HepG2 (cell line): ENCODE measurements around the gene TPX2. TPM values are rescaled to one million over a fixed set of nuclear protein-coding genes. Genes with fewer than 3 reads are reported as not detected.

ENCODE experiments used
- JUN ChIP-seq: sonication (generic); formaldehyde crosslinking; IDR thresholded peaks from 2 replicates; pipeline ENCODE4 v1.4.0; 2020; ENCODE audit warnings: mild to moderate bottlenecking, missing genetic modification reagents
- MAZ ChIP-seq, 2 experiments: sonication (generic) in 1 of 2; formaldehyde crosslinking in 1 of 2; IDR thresholded peaks; 2 replicates each; pipeline versions ENCODE4 v1.5.0 to v1.6.1; 2012 to 2020; ENCODE audit warnings: low read depth in 2 of 2, mild to moderate bottlenecking in 2 of 2, borderline replicate concordance in 1 of 2, improper control_type of control experiment in 1 of 2, low read length in 1 of 2, missing genetic modification reagents in 1 of 2, moderate library complexity in 1 of 2
- MBNL3 ChIP-seq: fragments of 250-450 bp; sonication (Bioruptor Pico); conservative IDR thresholded peaks from 2 replicates; pipeline ENCODE4 v1.8.0; 2022; ENCODE audit warnings: mild to moderate bottlenecking, inconsistent platforms
- NBN ChIP-seq: fragments of 450-650 bp; conservative IDR thresholded peaks from 2 replicates; pipeline ENCODE4 v1.6.1; 2017
- PITX1 ChIP-seq: sonication (generic); formaldehyde crosslinking; IDR thresholded peaks from 2 replicates; pipeline ENCODE4 v1.5.1; 2020; ENCODE audit warnings: mild to moderate bottlenecking, missing genetic modification reagents
- TBX2 ChIP-seq: sonication (generic); formaldehyde crosslinking; IDR thresholded peaks from 2 replicates; pipeline ENCODE4 v1.5.0; 2020; ENCODE audit warnings: missing genetic modification reagents, mild to moderate bottlenecking, borderline replicate concordance
- ZNF142 ChIP-seq: sonication (generic); formaldehyde crosslinking; IDR thresholded peaks from 2 replicates; pipeline ENCODE4 v1.4.0; 2020; ENCODE audit warnings: missing genetic modification reagents
- ZNF205 ChIP-seq: IDR thresholded peaks from 2 replicates; pipeline ENCODE4 v1.6.1; 2018; ENCODE audit warnings: missing biosample characterization, missing genetic modification reagents
- ZNF317 ChIP-seq: sonication (generic); formaldehyde crosslinking; IDR thresholded peaks from 2 replicates; pipeline ENCODE4 v1.5.0; 2020; ENCODE audit warnings: mild to moderate bottlenecking, missing genetic modification reagents
- ZNF546 ChIP-seq: sonication (generic); formaldehyde crosslinking; conservative IDR thresholded peaks from 2 replicates; pipeline ENCODE4 v1.8.1; 2023; ENCODE audit warnings: mild to moderate bottlenecking, missing genetic modification reagents
- ZNF589 ChIP-seq: sonication (generic); formaldehyde crosslinking; conservative IDR thresholded peaks from 2 replicates; pipeline ENCODE4 v1.8.0; 2022; ENCODE audit warnings: mild to moderate bottlenecking, moderate library complexity, missing genetic modification reagents
- ZUFSP ChIP-seq: sonication (generic); formaldehyde crosslinking; IDR thresholded peaks from 2 replicates; pipeline ENCODE4 v1.9.0; 2021; ENCODE audit warnings: missing genetic modification reagents, mild to moderate bottlenecking, borderline replicate concordance
- polyA plus RNA-seq, 8 experiments: library from polyadenylated mRNA; depleted of rRNA in 3 of 8; stranded (reverse) in 7 of 8; unstranded in 1 of 8; fragments of >200 nt; fragmentation: Illumina TruSeq in 4 of 8; extraction: Trizol in 4 of 8; gene quantifications; 2 replicates each; pipeline versions ENCODE4 v1.2.1 to v1.2.3, GENCODE V29; 2011 to 2016; ENCODE audit warnings: low read depth in 4 of 8, missing spikeins in 1 of 8, mixed read lengths in 1 of 8; ENCODE audit not compliant: insufficient read depth in 1 of 8
- total RNA-seq, 5 experiments: library from RNA; depleted of rRNA; stranded (reverse); fragments of >200 nt; fragmentation: Illumina TruSeq; extraction: Trizol; gene quantifications; 2 replicates each; pipeline ENCODE4 v1.2.3, GENCODE V29; 2016; ENCODE audit warnings: low read depth in 1 of 5
- TF ChIP-seq, protein P1 (sequence below): sonication (generic); formaldehyde crosslinking; IDR thresholded peaks from 2 replicates; pipeline ENCODE4 v1.8.0; 2022; ENCODE audit warnings: mild to moderate bottlenecking, missing genetic modification reagents, moderate library complexity
- TF ChIP-seq, protein P2 (sequence below): sonication (generic); formaldehyde crosslinking; conservative IDR thresholded peaks from 2 replicates; pipeline ENCODE4 v1.4.0; 2020; ENCODE audit warnings: missing genetic modification reagents

The TPX2 gene
- total and polyA plus RNA-seq, 2 of the 13 experiments (the other 11 are each of a cell fraction or from before 2014, with no cell fraction given), result 34.3 to 124 TPM

- no peak for TF ChIP-seq ZNF142 (CRISPR knock-in tag)
- no peak for TF ChIP-seq ZUFSP (CRISPR knock-in tag)
- no peak for TF ChIP-seq ZNF205 (CRISPR knock-in tag)
- no peak for TF ChIP-seq PITX1 (CRISPR knock-in tag)
- TF ChIP-seq, protein P1, sequence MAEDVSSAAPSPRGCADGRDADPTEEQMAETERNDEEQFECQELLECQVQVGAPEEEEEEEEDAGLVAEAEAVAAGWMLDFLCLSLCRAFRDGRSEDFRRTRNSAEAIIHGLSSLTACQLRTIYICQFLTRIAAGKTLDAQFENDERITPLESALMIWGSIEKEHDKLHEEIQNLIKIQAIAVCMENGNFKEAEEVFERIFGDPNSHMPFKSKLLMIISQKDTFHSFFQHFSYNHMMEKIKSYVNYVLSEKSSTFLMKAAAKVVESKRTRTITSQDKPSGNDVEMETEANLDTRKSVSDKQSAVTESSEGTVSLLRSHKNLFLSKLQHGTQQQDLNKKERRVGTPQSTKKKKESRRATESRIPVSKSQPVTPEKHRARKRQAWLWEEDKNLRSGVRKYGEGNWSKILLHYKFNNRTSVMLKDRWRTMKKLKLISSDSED, result no peak
- no peak for TF ChIP-seq NBN
- no peak; the same call in 1 of the 2 replicates for TF ChIP-seq JUN (CRISPR knock-in tag)
- TF ChIP-seq MBNL3 (CRISPR knock-in tag), result no peak
- no peak for TF ChIP-seq ZNF589 (CRISPR knock-in tag)
- no peak for TF ChIP-seq ZNF317 (CRISPR knock-in tag)
- TF ChIP-seq ZNF546 (CRISPR knock-in tag), result no peak
- TF ChIP-seq MAZ (IDR thresholded peaks at IDR 0.05; ENCODE audit: borderline replicate concordance, low read depth, low read length), result no peak
- no peak for TF ChIP-seq MAZ (CRISPR knock-in tag; IDR thresholded peaks at IDR 0.05; ENCODE audit: low read depth)
- TF ChIP-seq, protein P2, sequence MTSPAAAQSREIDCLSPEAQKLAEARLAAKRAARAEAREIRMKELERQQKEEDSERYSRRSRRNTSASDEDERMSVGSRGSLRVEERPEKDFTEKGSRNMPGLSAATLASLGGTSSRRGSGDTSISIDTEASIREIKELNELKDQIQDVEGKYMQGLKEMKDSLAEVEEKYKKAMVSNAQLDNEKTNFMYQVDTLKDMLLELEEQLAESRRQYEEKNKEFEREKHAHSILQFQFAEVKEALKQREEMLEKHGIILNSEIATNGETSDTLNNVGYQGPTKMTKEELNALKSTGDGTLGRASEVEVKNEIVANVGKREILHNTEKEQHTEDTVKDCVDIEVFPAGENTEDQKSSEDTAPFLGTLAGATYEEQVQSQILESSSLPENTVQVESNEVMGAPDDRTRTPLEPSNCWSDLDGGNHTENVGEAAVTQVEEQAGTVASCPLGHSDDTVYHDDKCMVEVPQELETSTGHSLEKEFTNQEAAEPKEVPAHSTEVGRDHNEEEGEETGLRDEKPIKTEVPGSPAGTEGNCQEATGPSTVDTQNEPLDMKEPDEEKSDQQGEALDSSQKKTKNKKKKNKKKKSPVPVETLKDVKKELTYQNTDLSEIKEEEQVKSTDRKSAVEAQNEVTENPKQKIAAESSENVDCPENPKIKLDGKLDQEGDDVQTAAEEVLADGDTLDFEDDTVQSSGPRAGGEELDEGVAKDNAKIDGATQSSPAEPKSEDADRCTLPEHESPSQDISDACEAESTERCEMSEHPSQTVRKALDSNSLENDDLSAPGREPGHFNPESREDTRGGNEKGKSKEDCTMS, result no peak
- TF ChIP-seq TBX2, result no peak
Measured at GRCh38 chr20:31718952-31719643, 20.0 kb upstream of the TPX2 start (continued).
